ENCODE data around the gene TBC1D5.

Gene TBC1D5

GRCh38 chr3:17634201-17634600, 108.2 kb downstream of the TBC1D5 start:
- no peak for TF ChIP-seq FOXP2 (optimal IDR thresholded peaks at IDR 0.05; ENCODE audit: borderline replicate concordance, extremely low read depth, extremely low read length, insufficient read depth)
- no peak for TF ChIP-seq SIN3A (IDR thresholded peaks at IDR 0.05; ENCODE audit: borderline replicate concordance, insufficient read depth, low read length)
- TF ChIP-seq POLR2AphosphoS5 (IDR thresholded peaks at IDR 0.05; ENCODE audit: low read depth, low read length): no peak
- TF ChIP-seq REST (IDR thresholded peaks at IDR 0.05; ENCODE audit: insufficient read depth in 1 of 2, low read depth in 2 of 2, low read length in 2 of 2): no peak
- no peak for TF ChIP-seq TAF1 (IDR thresholded peaks at IDR 0.05; ENCODE audit: borderline replicate concordance, insufficient read depth, low read length)

GRCh38 chr3:17632401-17633100, 109.9 kb downstream of the TBC1D5 start:
- TF ChIP-seq POLR2AphosphoS5 (IDR thresholded peaks at IDR 0.05; ENCODE audit: low read depth, low read length): no peak

GRCh38 chr3:17631609-17632008, 110.8 kb downstream of the TBC1D5 start:
- TF ChIP-seq SIN3A (IDR thresholded peaks at IDR 0.05; ENCODE audit: borderline replicate concordance, insufficient read depth, low read length) (no peak), TAF1 (IDR thresholded peaks at IDR 0.05; ENCODE audit: borderline replicate concordance, insufficient read depth, low read length) (no peak), FOXP2 (optimal IDR thresholded peaks at IDR 0.05; ENCODE audit: borderline replicate concordance, extremely low read depth, extremely low read length, insufficient read depth) (no peak), POLR2AphosphoS5 (IDR thresholded peaks at IDR 0.05; ENCODE audit: low read depth, low read length) (no peak), REST (IDR thresholded peaks at IDR 0.05; ENCODE audit: insufficient read depth in 1 of 2, low read depth in 2 of 2, low read length in 2 of 2) (no peak)

GRCh38 chr3:17629400-17629799, 113.0 kb downstream of the TBC1D5 start:
- no peak for TF ChIP-seq POLR2AphosphoS5 (IDR thresholded peaks at IDR 0.05; ENCODE audit: low read depth, low read length)
- no peak for TF ChIP-seq SIN3A (IDR thresholded peaks at IDR 0.05; ENCODE audit: borderline replicate concordance, insufficient read depth, low read length)
- no peak for TF ChIP-seq TAF1 (IDR thresholded peaks at IDR 0.05; ENCODE audit: borderline replicate concordance, insufficient read depth, low read length)
- no peak for TF ChIP-seq FOXP2 (optimal IDR thresholded peaks at IDR 0.05; ENCODE audit: borderline replicate concordance, extremely low read depth, extremely low read length, insufficient read depth)
- TF ChIP-seq REST (IDR thresholded peaks at IDR 0.05; ENCODE audit: insufficient read depth in 1 of 2, low read depth in 2 of 2, low read length in 2 of 2): no peak

- TF ChIP-seq FOXP2 (optimal IDR thresholded peaks at IDR 0.05; ENCODE audit: borderline replicate concordance, extremely low read depth, extremely low read length, insufficient read depth) (no peak), POLR2AphosphoS5 (IDR thresholded peaks at IDR 0.05; ENCODE audit: low read depth, low read length) (no peak), SIN3A (IDR thresholded peaks at IDR 0.05; ENCODE audit: borderline replicate concordance, insufficient read depth, low read length) (no peak), TAF1 (IDR thresholded peaks at IDR 0.05; ENCODE audit: borderline replicate concordance, insufficient read depth, low read length) (no peak), REST (IDR thresholded peaks at IDR 0.05; ENCODE audit: insufficient read depth in 1 of 2, low read depth in 2 of 2, low read length in 2 of 2) (no peak)
Observed at GRCh38 chr3:17626395-17626794, 116.0 kb downstream of the TBC1D5 start.

Data from PFSK-1 (cell line).